Ovary (tissue), 10 donors: ENCODE results near the gene KRTAP12-3. TPM values are rescaled to one million over a fixed set of nuclear protein-coding genes. Genes with fewer than 3 reads are reported as not detected.
"Not testable (repeated sequence)": the region's sequence is repeated elsewhere in the genome, so short reads cannot be mapped to it uniquely, and the experiment has no call there.

ENCODE experiments used
- DNase-seq, 5 donors: peaks; one replicate each; pipeline ENCODE4 v3.0.0-alpha.2; 2019 to 2020
- H3K27ac ChIP-seq, 2 donors: fragments of 200-600 bp; one replicate each; pipeline versions ENCODE4 v1.5.1 to v1.8.0; 2019 to 2022
- H3K27me3 ChIP-seq: fragments of 200-600 bp; one replicate; pipeline ENCODE4 v1.8.0; 2022
- H3K36me3 ChIP-seq: fragments of 200-600 bp; sonication (generic); one replicate; pipeline ENCODE4 v1.5.1; 2019
- H3K4me1 ChIP-seq: one replicate; pipeline ENCODE4 v1.8.1; 2013; ENCODE audit warnings: mild to moderate bottlenecking, moderate library complexity; ENCODE audit not compliant: insufficient read depth
- H3K4me3 ChIP-seq: fragments of 200-600 bp; sonication (generic); one replicate; pipeline ENCODE4 v1.5.1; 2017
- H3K9me3 ChIP-seq, 2 donors: fragments of 200-600 bp in 1 of 2; sonication (generic) in 1 of 2; one replicate each; pipeline versions ENCODE4 v1.5.1 to v1.8.1; 2013 to 2019; ENCODE audit warnings: mild to moderate bottlenecking in 1 of 2, moderate library complexity in 1 of 2
- EP300 ChIP-seq: sonication (generic); formaldehyde crosslinking; IDR thresholded peaks from one replicate; pipeline ENCODE4 v1.6.1; 2017; ENCODE audit warnings: antibody characterized with exemption
- POLR2A ChIP-seq: fragments of 450-650 bp; IDR thresholded peaks from one replicate; pipeline ENCODE4 v1.6.1; 2017; ENCODE audit warnings: antibody characterized with exemption, mild to moderate bottlenecking, moderate library complexity
- WGBS, 3 donors: extraction: QIAGEN DNeasy Blood & Tissue Kit in 1 of 3; methylation state at CpG; one replicate each; pipeline versions ENCODE4 v1.1.5 to v1.1.7; 2013 to 2017; 5-methylcytosine and 5-hydroxymethylcytosine counted together
- intact Hi-C, 4 donors: fragments of 100-400 bp; cut with DNase I; formaldehyde crosslinking; loops; one replicate each; pipeline versions ENCODE4 v1.11.0 to v1.15.1; 2022 to 2023
- long read RNA-seq, 3 donors: library from polyadenylated mRNA in 2 of 3; unstranded in 2 of 3; transcript quantifications; one replicate each; pipeline ENCODE4 v2.0.0 and lab custom pipeline, GENCODE V29; 2021 to 2026
- polyA plus RNA-seq, 2 donors: library from polyadenylated mRNA; stranded (reverse); fragments of 200-250 nt in 1 of 2; fragments of 350-450 nt in 1 of 2; fragmentation: Illumina TruSeq in 1 of 2; extraction: RNeasy Lipid Tissue Mini Kit (QIAGEN cat#74804) in 1 of 2; gene quantifications; one replicate each; pipeline ENCODE4 v1.2.3, GENCODE V29; 2013 to 2014
- total RNA-seq, 7 donors: library from RNA; depleted of rRNA in 2 of 7; stranded (reverse); fragments of >200 nt in 2 of 7; fragmentation: NEBNext Ultra II Directional in 3 of 7; extraction: Animal tissue kit (Norgen Biotek cat#: 25700) in 3 of 7; gene quantifications; one replicate each; pipeline versions ENCODE4 v1.1.0 to v1.2.4, GENCODE V29; 2016 to 2023
- TF ChIP-seq, protein P1 (sequence below), 3 donors: fragments of 450-650 bp in 2 of 3; fragments of 200-600 bp in 1 of 3; IDR thresholded peaks; one replicate each; pipeline versions ENCODE4 v1.5.1 to v1.8.0; 2016 to 2022; ENCODE audit warnings: antibody characterized with exemption in 3 of 3, mild to moderate bottlenecking in 1 of 3
- donor health status: DM: no; HTN: no; CAD: no; lungs with moderate emphysema.
- donor health status: DM: no; HTN: no; CAD: no.
- donor health status: Bipolar disorder and iron deficiency.
- donor health status: DM: yes; HTN: yes; CAD: no.
- donor health status: DM: no; HTN: no; CAD: no.
- donor health status: DM: yes; HTN: yes; CAD: no.

The KRTAP12-3 gene
- total RNA-seq (not detected), polyA plus RNA-seq (not detected)
- long read RNA-seq, donor 1 = 0 reads
- long read RNA-seq, donor 2 = 0 reads
- long read RNA-seq, donor 3 = 0 reads

GRCh38 chr21:44657635-44658540 is at the start of gene KRTAP12-3:
KRTAP12-3 (plus strand) TSS chr21:44657932; CDS start chr21:44657980, 48 bp downstream.
- Histone ChIP-seq H3K27ac (no peak within 1 kb of the TSS), H3K4me3 (no peak within 1 kb of the TSS), H3K9me3 (no peaks in the 10 kb centered on the region), H3K36me3 (no peaks in the 10 kb centered on the region), H3K27me3 (no peaks in the 10 kb centered on the region), H3K4me1 (no peaks in the 10 kb centered on the region)
- TF ChIP-seq POLR2A = no peak
- TF ChIP-seq, protein P1, sequence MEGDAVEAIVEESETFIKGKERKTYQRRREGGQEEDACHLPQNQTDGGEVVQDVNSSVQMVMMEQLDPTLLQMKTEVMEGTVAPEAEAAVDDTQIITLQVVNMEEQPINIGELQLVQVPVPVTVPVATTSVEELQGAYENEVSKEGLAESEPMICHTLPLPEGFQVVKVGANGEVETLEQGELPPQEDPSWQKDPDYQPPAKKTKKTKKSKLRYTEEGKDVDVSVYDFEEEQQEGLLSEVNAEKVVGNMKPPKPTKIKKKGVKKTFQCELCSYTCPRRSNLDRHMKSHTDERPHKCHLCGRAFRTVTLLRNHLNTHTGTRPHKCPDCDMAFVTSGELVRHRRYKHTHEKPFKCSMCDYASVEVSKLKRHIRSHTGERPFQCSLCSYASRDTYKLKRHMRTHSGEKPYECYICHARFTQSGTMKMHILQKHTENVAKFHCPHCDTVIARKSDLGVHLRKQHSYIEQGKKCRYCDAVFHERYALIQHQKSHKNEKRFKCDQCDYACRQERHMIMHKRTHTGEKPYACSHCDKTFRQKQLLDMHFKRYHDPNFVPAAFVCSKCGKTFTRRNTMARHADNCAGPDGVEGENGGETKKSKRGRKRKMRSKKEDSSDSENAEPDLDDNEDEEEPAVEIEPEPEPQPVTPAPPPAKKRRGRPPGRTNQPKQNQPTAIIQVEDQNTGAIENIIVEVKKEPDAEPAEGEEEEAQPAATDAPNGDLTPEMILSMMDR (IDR thresholded peaks at IDR 0.05) = no peak
- TF ChIP-seq EP300 = no peak
- DNase-seq = no peak
- WGBS, 3 donors = 75 to 77% (median 77%) methylated on average over 26 of the region's 26 CpGs
- intact Hi-C loops = no loop called here

GRCh38 chr21:44609193-44609592 is 48.5 kb upstream of the KRTAP12-3 start:
- TF ChIP-seq EP300 = no peak
- TF ChIP-seq POLR2A = no peak
- TF ChIP-seq, protein P1 (IDR thresholded peaks at IDR 0.05) = no peak
- DNase-seq = no peak
- Histone ChIP-seq H3K4me1 (no peaks in the 10 kb centered on the region), H3K27ac (no peak overlapping the region), H3K36me3 (no peaks in the 10 kb centered on the region), H3K27me3 (no peaks in the 10 kb centered on the region), H3K4me3 (no peak overlapping the region), H3K9me3 (no peaks in the 10 kb centered on the region)
- intact Hi-C loops = no loop called here

DNA sequence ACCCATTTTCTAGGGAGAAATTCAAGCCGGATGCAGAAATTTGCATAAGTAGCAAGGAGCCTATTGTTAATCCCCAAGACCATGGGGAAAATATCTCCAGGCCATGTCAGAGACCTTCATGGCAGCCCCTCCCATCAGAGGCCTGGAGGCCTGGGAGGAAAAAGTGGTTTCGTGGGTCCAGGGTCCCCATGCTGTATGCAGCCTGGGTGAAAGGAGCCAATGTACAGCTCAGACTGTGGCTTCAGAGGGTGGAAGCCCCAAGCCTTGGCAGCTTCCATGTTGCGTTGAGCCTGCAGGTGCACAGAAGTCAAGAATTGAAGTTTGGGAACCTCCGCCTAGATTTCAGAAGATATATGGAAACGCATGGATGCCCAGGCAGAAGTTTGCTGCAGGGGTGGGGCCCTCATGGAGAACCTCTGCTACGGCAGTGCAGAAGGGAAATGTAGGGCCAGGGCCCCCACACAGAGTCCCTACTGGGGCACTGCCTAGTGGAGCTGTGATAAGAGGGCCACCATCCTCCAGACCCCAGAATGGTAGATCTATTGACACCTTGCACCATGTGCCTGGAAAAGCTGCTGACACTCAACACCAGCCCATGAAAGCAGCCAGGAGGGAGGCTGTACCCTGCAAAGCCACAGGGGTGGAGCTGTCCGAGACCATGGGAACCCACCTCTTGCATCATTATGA is 47.4 kb upstream of the KRTAP12-3 start:
- H3K27ac ChIP-seq, H3K36me3 ChIP-seq, DNase-seq, intact Hi-C loops, H3K27me3 ChIP-seq, H3K4me1 ChIP-seq, H3K4me3 ChIP-seq, H3K9me3 ChIP-seq: not testable (repeated sequence)
- 91 to 95% (median 92%) methylated on average over 7 of the region's 7 CpGs for WGBS, 3 donors

- H3K4me1 ChIP-seq = no peaks in the 10 kb centered on the region
- no peak for DNase-seq
- no peaks in the 10 kb centered on the region for H3K36me3 ChIP-seq
- TF ChIP-seq, protein P1 (IDR thresholded peaks at IDR 0.05) = no peak
- TF ChIP-seq POLR2A (no peak), EP300 (no peak)
- no peak overlapping the region for H3K4me3 ChIP-seq
- intact Hi-C loops = no loop called here
- no peaks in the 10 kb centered on the region for H3K9me3 ChIP-seq
- H3K27me3 ChIP-seq = no peaks in the 10 kb centered on the region
- 84 to 90% (median 89%) methylated on average over 4 of the region's 4 CpGs for WGBS, 3 donors
- no peak overlapping the region for H3K27ac ChIP-seq
Measured at GRCh38 chr21:44611551-44611950, 46.2 kb upstream of the KRTAP12-3 start.
